Hematopoietic multipotent progenitor cell treated with erythropoietin and hydrocortisone succinate and interleukin-3 and kit ligand, for 8 days (in vitro differentiated cells): ENCODE measurements around the gene PGM2.

ENCODE experiments used
- DNase-seq: peaks from one replicate; pipeline ENCODE4 v3.0.0-alpha.2; 2015

PGM2 gene

GRCh38 chr4:37904824-37905223 lies 78.3 kb downstream of the PGM2 start:
- no peak for DNase-seq

GRCh38 chr4:37905533-37906169 lies 79.2 kb downstream of the PGM2 start:
- no peak for DNase-seq

GRCh38 chr4:37908488-37909331 lies 82.2 kb downstream of the PGM2 start:
- DNase-seq, result no peak

GRCh38 chr4:37909332-37910090 lies 83.0 kb downstream of the PGM2 start:
- no peak for DNase-seq

- DNase-seq, result no peak
Measured at GRCh38 chr4:37910091-37910486, 83.6 kb downstream of the PGM2 start.
